Bladder microvascular endothelial cell (primary cell): ENCODE measurements around the gene RFPL4AL1. TPM values are rescaled to one million over a fixed set of nuclear protein-coding genes. Genes with fewer than 3 reads are reported as not detected.

Experiments used
- total RNA-seq: library from RNA; depleted of rRNA; stranded (reverse); fragments of >200 nt; gene quantifications from 2 replicates; pipeline ENCODE4 v1.2.3, GENCODE V29; 2014

The RFPL4AL1 gene
- 0.31 TPM in 1 of 2 replicates, not detected in the other for total RNA-seq

GRCh38 chr19:55768818-55769217, at the start of gene RFPL4AL1:
RFPL4AL1 (plus strand) TSS chr19:55769118; CDS start chr19:55771805, 2,687 bp downstream.

GRCh38 chr19:55738302-55738701, 30.6 kb upstream of the RFPL4AL1 start, which contains the start of gene NLRP9:
NLRP9 (minus strand) TSS chr19:55738402; CDS start chr19:55738374, 28 bp downstream.

GRCh38 chr19:55758797-55759196, 10.1 kb upstream of the RFPL4AL1 start, which contains the start of gene RFPL4A:
RFPL4A (plus strand) TSS chr19:55759097; CDS start chr19:55761801, 2,704 bp downstream.

Other genes starting within 250 kb of the RFPL4AL1 start
- gene SBK2, start 232.0 kb upstream of the RFPL4AL1 start, total RNA-seq: not detected in 2 replicates
- gene SBK3, start 223.6 kb upstream of the RFPL4AL1 start, total RNA-seq: 0.13 and 0.16 TPM in 2 replicates
- 2.1 and 3.0 TPM in 2 replicates for gene ZNF579, start 188.3 kb upstream of the RFPL4AL1 start, total RNA-seq
- 1.3 and 3.1 TPM in 2 replicates for gene FIZ1, start 169.6 kb upstream of the RFPL4AL1 start, total RNA-seq
- 9.5 and 10.5 TPM in 2 replicates for gene ZNF524, start 168.8 kb upstream of the RFPL4AL1 start, total RNA-seq
- 0.97 and 1.5 TPM in 2 replicates for gene ZNF865, start 163.5 kb upstream of the RFPL4AL1 start, total RNA-seq
- gene ZNF784, start 144.6 kb upstream of the RFPL4AL1 start, total RNA-seq: 3.9 and 4.7 TPM in 2 replicates
- gene ZNF580, start 128.1 kb upstream of the RFPL4AL1 start, total RNA-seq: 1.5 and 2.9 TPM in 2 replicates
- 11.5 and 18.0 TPM in 2 replicates for gene ZNF581, start 125.5 kb upstream of the RFPL4AL1 start, total RNA-seq
- 5.3 and 11.0 TPM in 2 replicates for gene CCDC106, start 120.9 kb upstream of the RFPL4AL1 start, total RNA-seq
- gene U2AF2, start 114.1 kb upstream of the RFPL4AL1 start, total RNA-seq: 94.9 and 152 TPM in 2 replicates
- gene EPN1, start 93.9 kb upstream of the RFPL4AL1 start, total RNA-seq: 22.2 and 199 TPM in 2 replicates
- gene NLRP9, start 30.7 kb upstream of the RFPL4AL1 start, total RNA-seq: not detected in 2 replicates
- gene RFPL4A, start 10.0 kb upstream of the RFPL4AL1 start, total RNA-seq: 0.16 and 2.3 TPM in 2 replicates
- 0.06 TPM in 1 of 2 replicates, not detected in the other for gene NLRP11, start 62.9 kb downstream of the RFPL4AL1 start, total RNA-seq
- gene NLRP4, start 67.4 kb downstream of the RFPL4AL1 start, total RNA-seq: not detected in 2 replicates
- gene NLRP13, start 163.2 kb downstream of the RFPL4AL1 start, total RNA-seq: not detected in 2 replicates
- gene NLRP8, start 178.7 kb downstream of the RFPL4AL1 start, total RNA-seq: not detected in 2 replicates
- not detected in 2 replicates for gene NLRP5, start 217.7 kb downstream of the RFPL4AL1 start, total RNA-seq